ENCODE measurements around the gene KCNK2.

KCNK2 gene

DNA sequence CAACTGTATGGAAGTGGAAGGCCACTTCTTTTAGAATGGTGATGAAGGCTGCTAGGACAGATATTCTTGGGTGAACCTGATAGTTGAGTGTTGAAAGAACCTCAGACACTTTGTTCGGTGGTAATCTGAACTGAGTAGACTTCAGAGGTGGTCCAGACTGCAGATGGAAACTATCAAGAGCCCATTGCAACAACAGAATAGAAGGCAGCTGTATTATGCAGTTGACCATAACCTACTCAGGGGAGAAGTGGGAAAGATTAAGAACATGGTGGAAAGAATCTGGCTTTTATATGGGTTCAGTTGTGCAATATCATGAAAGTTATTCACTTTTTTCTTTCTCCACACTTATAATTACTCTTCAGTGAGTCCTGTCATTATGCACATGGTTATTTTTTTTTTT lies 194.0 kb downstream of the KCNK2 start:
- Histone ChIP-seq H2BK5ac (ENCODE audit: low read depth, low read length, poor library complexity) (no peak overlapping the region), H3K79me1 (ENCODE audit: low read length) (no peaks in the 10 kb centered on the region), H2BK12ac (ENCODE audit: low read length) (no peak overlapping the region), H4K8ac (ENCODE audit: low read depth, low read length) (no peak overlapping the region), H3K27me3 (ENCODE audit: insufficient read depth, low read length) (no peaks in the 10 kb centered on the region), H3K4me1 (ENCODE audit: control insufficient read depth in 1 of 2, insufficient read depth in 2 of 2, low read length in 2 of 2) (no peaks in the 10 kb centered on the region), H2AFZ (ENCODE audit: insufficient read depth, low read length, poor library complexity) (no peak overlapping the region), H3K9ac (ENCODE audit: low read length) (no peak overlapping the region), H3K4ac (ENCODE audit: low read depth, low read length) (no peak overlapping the region), H4K12ac (ENCODE audit: low read depth, low read length) (no peak overlapping the region), H2BK120ac (ENCODE audit: insufficient read depth, low read length, poor library complexity) (no peak overlapping the region), H3K36me3 (ENCODE audit: control insufficient read depth in 1 of 2, insufficient read depth in 2 of 2, low read length in 2 of 2) (no peaks in the 10 kb centered on the region), H3K27ac (ENCODE audit: low read depth, low read length) (no peak overlapping the region), H3K9me3 (ENCODE audit: insufficient read depth, low read depth, low read length) (no peaks in the 10 kb centered on the region), H2AK5ac (ENCODE audit: low read length) (no peak overlapping the region), H3K4me3 (ENCODE audit: low read depth, low read length) (no peak overlapping the region), H3K18ac (ENCODE audit: low read length) (no peak overlapping the region), H3K14ac (ENCODE audit: low read length) (no peak overlapping the region), H4K91ac (ENCODE audit: low read depth, low read length) (no peak overlapping the region), H3K23ac (ENCODE audit: low read length) (no peak overlapping the region), H3K79me2 (ENCODE audit: control insufficient read depth, insufficient read depth, low read length, poor library complexity) (no peaks in the 10 kb centered on the region), H3K4me2 (ENCODE audit: low read length) (no peak overlapping the region)
- no CpG with 5 or more reads among the region's 1 CpG for WGBS (ENCODE audit: extremely low coverage, insufficient coverage, insufficient read length)
- DNase-seq, result no peak

- Histone ChIP-seq H3K14ac (ENCODE audit: low read length) (no peak overlapping the region), H3K36me3 (ENCODE audit: control insufficient read depth in 1 of 2, insufficient read depth in 2 of 2, low read length in 2 of 2) (no peaks in the 10 kb centered on the region), H3K79me1 (ENCODE audit: low read length) (no peaks in the 10 kb centered on the region), H3K9ac (ENCODE audit: low read length) (no peak overlapping the region), H3K9me3 (ENCODE audit: insufficient read depth, low read depth, low read length) (no peaks in the 10 kb centered on the region), H3K79me2 (ENCODE audit: control insufficient read depth, insufficient read depth, low read length, poor library complexity) (no peaks in the 10 kb centered on the region), H3K4ac (ENCODE audit: low read depth, low read length) (no peak overlapping the region), H3K27me3 (ENCODE audit: insufficient read depth, low read length) (no peaks in the 10 kb centered on the region), H2BK5ac (ENCODE audit: low read depth, low read length, poor library complexity) (no peak overlapping the region), H3K27ac (ENCODE audit: low read depth, low read length) (no peak overlapping the region), H2BK12ac (ENCODE audit: low read length) (no peak overlapping the region), H2AK5ac (ENCODE audit: low read length) (no peak overlapping the region), H3K4me3 (ENCODE audit: low read depth, low read length) (no peak overlapping the region), H3K4me1 (ENCODE audit: control insufficient read depth in 1 of 2, insufficient read depth in 2 of 2, low read length in 2 of 2) (no peaks in the 10 kb centered on the region), H4K12ac (ENCODE audit: low read depth, low read length) (no peak overlapping the region), H2AFZ (ENCODE audit: insufficient read depth, low read length, poor library complexity) (no peak overlapping the region), H4K91ac (ENCODE audit: low read depth, low read length) (no peak overlapping the region), H3K4me2 (ENCODE audit: low read length) (no peak overlapping the region), H3K18ac (ENCODE audit: low read length) (no peak overlapping the region), H3K23ac (ENCODE audit: low read length) (no peak overlapping the region), H2BK120ac (ENCODE audit: insufficient read depth, low read length, poor library complexity) (no peak overlapping the region), H4K8ac (ENCODE audit: low read depth, low read length) (no peak overlapping the region)
- no CpG with 5 or more reads among the region's 2 CpGs for WGBS (ENCODE audit: extremely low coverage, insufficient coverage, insufficient read length)
- no peak for DNase-seq
These were observed 195.0 kb downstream of the KCNK2 start for GRCh38 chr1:215277532-215277931.

- no peak overlapping the region for H2BK120ac ChIP-seq (ENCODE audit: insufficient read depth, low read length, poor library complexity)
- no peaks in the 10 kb centered on the region for H3K36me3 ChIP-seq (ENCODE audit: control insufficient read depth in 1 of 2, insufficient read depth in 2 of 2, low read length in 2 of 2)
- no peak for DNase-seq
- H3K9ac ChIP-seq (ENCODE audit: low read length), result no peak overlapping the region
- H3K9me3 ChIP-seq (ENCODE audit: insufficient read depth, low read depth, low read length), result no peaks in the 10 kb centered on the region
- H2AFZ ChIP-seq (ENCODE audit: insufficient read depth, low read length, poor library complexity), result no peak overlapping the region
- H2BK12ac ChIP-seq (ENCODE audit: low read length), result no peak overlapping the region
- H3K4ac ChIP-seq (ENCODE audit: low read depth, low read length), result no peak overlapping the region
- H3K4me1 ChIP-seq (ENCODE audit: control insufficient read depth in 1 of 2, insufficient read depth in 2 of 2, low read length in 2 of 2), result no peaks in the 10 kb centered on the region
- no peak overlapping the region for H2BK5ac ChIP-seq (ENCODE audit: low read depth, low read length, poor library complexity)
- H4K12ac ChIP-seq (ENCODE audit: low read depth, low read length), result no peak overlapping the region
- no peak overlapping the region for H3K14ac ChIP-seq (ENCODE audit: low read length)
- no peaks in the 10 kb centered on the region for H3K79me2 ChIP-seq (ENCODE audit: control insufficient read depth, insufficient read depth, low read length, poor library complexity)
- no peak overlapping the region for H2AK5ac ChIP-seq (ENCODE audit: low read length)
- no peak overlapping the region for H3K4me3 ChIP-seq (ENCODE audit: low read depth, low read length)
- WGBS (ENCODE audit: extremely low coverage, insufficient coverage, insufficient read length), result no CpG with 5 or more reads among the region's 3 CpGs
- H3K4me2 ChIP-seq (ENCODE audit: low read length), result no peak overlapping the region
- no peaks in the 10 kb centered on the region for H3K27me3 ChIP-seq (ENCODE audit: insufficient read depth, low read length)
- no peak overlapping the region for H3K18ac ChIP-seq (ENCODE audit: low read length)
- H4K8ac ChIP-seq (ENCODE audit: low read depth, low read length), result no peak overlapping the region
- no peaks in the 10 kb centered on the region for H3K79me1 ChIP-seq (ENCODE audit: low read length)
- H3K27ac ChIP-seq (ENCODE audit: low read depth, low read length), result no peak overlapping the region
- H3K23ac ChIP-seq (ENCODE audit: low read length), result no peak overlapping the region
- H4K91ac ChIP-seq (ENCODE audit: low read depth, low read length), result no peak overlapping the region
These were observed 197.1 kb downstream of the KCNK2 start for GRCh38 chr1:215279682-215280081.

DNA sequence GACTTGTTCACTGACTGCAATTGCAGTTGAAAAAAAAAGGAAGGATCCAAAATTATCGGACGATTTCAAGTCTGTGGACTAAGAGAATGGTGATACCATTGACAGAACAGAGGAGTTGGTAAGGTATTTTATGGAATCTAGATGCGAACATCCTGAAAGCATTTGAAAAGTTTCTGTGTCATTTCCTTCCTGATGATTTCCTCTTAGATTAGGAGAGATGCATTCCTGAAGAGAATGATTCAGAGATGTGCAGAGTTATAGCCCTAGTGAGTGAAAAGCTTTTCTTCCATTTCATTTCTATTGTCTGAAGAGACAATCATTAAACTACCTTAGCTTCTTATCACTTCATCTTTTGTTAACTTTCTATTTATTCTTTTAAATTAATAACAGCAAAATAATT lies 200.0 kb downstream of the KCNK2 start:
- Histone ChIP-seq H3K79me2 (ENCODE audit: control insufficient read depth, insufficient read depth, low read length, poor library complexity) (no peaks in the 10 kb centered on the region), H2BK120ac (ENCODE audit: insufficient read depth, low read length, poor library complexity) (no peak overlapping the region), H3K9ac (ENCODE audit: low read length) (no peak overlapping the region), H4K91ac (ENCODE audit: low read depth, low read length) (no peak overlapping the region), H3K79me1 (ENCODE audit: low read length) (no peaks in the 10 kb centered on the region), H2BK12ac (ENCODE audit: low read length) (no peak overlapping the region), H2AK5ac (ENCODE audit: low read length) (no peak overlapping the region), H4K12ac (ENCODE audit: low read depth, low read length) (no peak overlapping the region), H3K4ac (ENCODE audit: low read depth, low read length) (no peak overlapping the region), H3K27ac (ENCODE audit: low read depth, low read length) (no peak overlapping the region), H3K4me1 (ENCODE audit: control insufficient read depth in 1 of 2, insufficient read depth in 2 of 2, low read length in 2 of 2) (no peaks in the 10 kb centered on the region), H3K4me3 (ENCODE audit: low read depth, low read length) (no peak overlapping the region), H2AFZ (ENCODE audit: insufficient read depth, low read length, poor library complexity) (no peak overlapping the region), H4K8ac (ENCODE audit: low read depth, low read length) (no peak overlapping the region), H3K27me3 (ENCODE audit: insufficient read depth, low read length) (no peaks in the 10 kb centered on the region), H3K23ac (ENCODE audit: low read length) (no peak overlapping the region), H3K14ac (ENCODE audit: low read length) (no peak overlapping the region), H3K4me2 (ENCODE audit: low read length) (no peak overlapping the region), H3K9me3 (ENCODE audit: insufficient read depth, low read depth, low read length) (no peaks in the 10 kb centered on the region), H2BK5ac (ENCODE audit: low read depth, low read length, poor library complexity) (no peak overlapping the region), H3K18ac (ENCODE audit: low read length) (no peak overlapping the region), H3K36me3 (ENCODE audit: control insufficient read depth in 1 of 2, insufficient read depth in 2 of 2, low read length in 2 of 2) (no peaks in the 10 kb centered on the region)
- no CpG with 5 or more reads among the region's 3 CpGs for WGBS (ENCODE audit: extremely low coverage, insufficient coverage, insufficient read length)
- DNase-seq, result peak in 1 of 2 donors; percentile 55

Data from trophoblast cell (in vitro differentiated cells and primary cell).